Fibroblast of villous mesenchyme (primary cell): Measurements from ENCODE around the gene CTAGE9. TPM values are rescaled to one million over a fixed set of nuclear protein-coding genes. Genes with fewer than 3 reads are reported as not detected.
"Not testable (repeated sequence)": the region's sequence is repeated elsewhere in the genome, so short reads cannot be mapped to it uniquely, and the experiment has no call there.

Experiments used
- DNase-seq: peaks from one replicate; pipeline ENCODE4 v3.0.0-alpha.2; 2010; ENCODE audit warnings: low read depth
- H3K4me3 ChIP-seq: 2 replicates; pipeline ENCODE4 v1.5.1; 2011; ENCODE audit warnings: low read depth, mild to moderate bottlenecking, low read length
- total RNA-seq: library from RNA; depleted of rRNA; stranded (reverse); fragments of >200 nt; gene quantifications from 2 replicates; pipeline ENCODE4 v1.2.3, GENCODE V29; 2012
- TF ChIP-seq, protein P1 (sequence below): IDR thresholded peaks from 2 replicates; pipeline ENCODE4 v1.5.1; 2012; ENCODE audit warnings: low read depth, mild to moderate bottlenecking, low read length; ENCODE audit not compliant: insufficient read depth

Gene CTAGE9
- not detected in 2 replicates for total RNA-seq

DNA sequence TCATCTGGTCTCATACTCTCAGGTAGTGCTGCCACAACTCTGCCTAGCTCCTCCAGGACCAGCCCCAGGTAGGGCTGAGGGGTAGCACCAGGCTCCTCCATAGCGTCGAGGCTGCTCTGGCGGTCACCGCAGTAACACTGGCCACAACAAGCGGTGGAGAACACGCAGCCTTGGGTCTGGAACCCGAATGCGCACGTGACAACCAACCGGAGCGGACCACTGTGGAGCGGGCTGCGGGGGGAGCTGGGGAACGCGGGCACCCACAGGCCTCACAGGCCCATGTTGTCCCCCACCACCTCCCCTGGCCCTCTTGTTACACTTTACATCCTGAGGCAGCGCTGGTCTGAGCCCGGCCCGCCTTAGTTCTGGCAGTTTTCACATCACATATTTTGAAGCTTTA, at the start of gene CTAGE9:
CTAGE9 (minus strand) TSS at position 101 of the 400 bp plus-strand sequence; CDS start at position 101, 0 bp downstream.
- H3K4me3 ChIP-seq, DNase-seq: not testable (repeated sequence)

DNA sequence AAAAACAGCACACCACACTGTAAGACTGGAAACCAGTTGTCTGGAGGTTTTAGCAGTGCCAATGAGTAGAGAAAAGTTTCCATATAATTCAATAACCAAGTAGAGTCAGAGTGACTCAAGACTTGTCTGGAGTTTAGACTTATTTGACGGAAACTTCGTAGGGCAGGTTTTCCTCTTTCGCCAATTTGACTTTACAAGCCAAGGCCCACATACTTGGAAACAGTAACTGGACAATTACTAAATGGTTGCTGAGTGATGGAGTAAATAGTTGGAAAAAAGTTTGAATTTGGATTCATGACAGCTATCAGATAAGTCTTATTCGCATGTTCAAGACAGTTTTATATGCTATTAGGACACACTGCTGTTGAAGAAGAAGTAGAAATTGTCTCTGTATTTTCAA, 48.1 kb upstream of the CTAGE9 start:
- H3K4me3 ChIP-seq, result no peak overlapping the region
- TF ChIP-seq, protein P1, sequence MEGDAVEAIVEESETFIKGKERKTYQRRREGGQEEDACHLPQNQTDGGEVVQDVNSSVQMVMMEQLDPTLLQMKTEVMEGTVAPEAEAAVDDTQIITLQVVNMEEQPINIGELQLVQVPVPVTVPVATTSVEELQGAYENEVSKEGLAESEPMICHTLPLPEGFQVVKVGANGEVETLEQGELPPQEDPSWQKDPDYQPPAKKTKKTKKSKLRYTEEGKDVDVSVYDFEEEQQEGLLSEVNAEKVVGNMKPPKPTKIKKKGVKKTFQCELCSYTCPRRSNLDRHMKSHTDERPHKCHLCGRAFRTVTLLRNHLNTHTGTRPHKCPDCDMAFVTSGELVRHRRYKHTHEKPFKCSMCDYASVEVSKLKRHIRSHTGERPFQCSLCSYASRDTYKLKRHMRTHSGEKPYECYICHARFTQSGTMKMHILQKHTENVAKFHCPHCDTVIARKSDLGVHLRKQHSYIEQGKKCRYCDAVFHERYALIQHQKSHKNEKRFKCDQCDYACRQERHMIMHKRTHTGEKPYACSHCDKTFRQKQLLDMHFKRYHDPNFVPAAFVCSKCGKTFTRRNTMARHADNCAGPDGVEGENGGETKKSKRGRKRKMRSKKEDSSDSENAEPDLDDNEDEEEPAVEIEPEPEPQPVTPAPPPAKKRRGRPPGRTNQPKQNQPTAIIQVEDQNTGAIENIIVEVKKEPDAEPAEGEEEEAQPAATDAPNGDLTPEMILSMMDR, result no peak
- DNase-seq, result no peak

DNA sequence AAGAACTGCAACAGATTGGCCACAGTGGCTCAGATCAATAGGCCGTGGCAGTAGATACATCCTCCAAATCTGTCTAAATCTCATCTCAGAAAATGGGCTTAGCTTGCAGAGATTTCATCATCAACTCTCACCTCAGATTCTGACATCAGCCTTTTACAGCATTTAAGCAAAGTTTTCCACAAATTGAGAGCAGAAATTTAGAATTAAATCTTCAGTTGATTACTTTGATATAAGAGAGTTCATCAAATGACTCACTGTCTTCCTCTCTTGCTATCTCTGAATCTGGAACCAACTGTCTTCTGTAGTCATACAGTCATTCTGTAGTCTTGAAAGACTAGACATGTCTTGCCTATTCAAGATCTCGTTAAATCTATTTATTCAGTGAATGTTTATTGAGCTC, 45.2 kb upstream of the CTAGE9 start:
- DNase-seq, result no peak
- TF ChIP-seq, protein P1, result no peak
- no peak overlapping the region for H3K4me3 ChIP-seq

DNA sequence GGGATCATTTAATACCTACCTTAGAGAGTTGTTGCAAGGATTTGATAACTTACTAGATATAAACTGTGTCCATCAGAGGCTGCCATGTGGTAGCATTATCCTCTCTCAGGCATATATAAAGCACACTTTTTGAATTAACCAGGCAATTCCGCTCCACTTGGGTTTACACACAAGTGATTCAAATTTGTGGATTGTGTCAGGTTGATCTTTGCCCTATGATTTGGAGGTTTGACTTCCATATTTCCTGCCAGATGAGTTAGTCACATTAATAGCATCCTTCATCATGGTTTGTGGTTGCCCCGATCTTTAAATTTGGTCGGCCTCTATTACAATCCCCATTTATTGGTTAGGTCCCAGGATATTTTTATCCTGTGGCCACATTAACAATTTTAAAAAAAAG, 44.8 kb upstream of the CTAGE9 start:
- TF ChIP-seq, protein P1, result no peak
- peak; percentile 44 for DNase-seq
- H3K4me3 ChIP-seq, result no peak overlapping the region

- no peak overlapping the region for H3K4me3 ChIP-seq
- TF ChIP-seq, protein P1, result no peak
- peak; percentile 60 for DNase-seq
Observed at GRCh38 chr6:131754715-131755567, 44.1 kb upstream of the CTAGE9 start.

DNA sequence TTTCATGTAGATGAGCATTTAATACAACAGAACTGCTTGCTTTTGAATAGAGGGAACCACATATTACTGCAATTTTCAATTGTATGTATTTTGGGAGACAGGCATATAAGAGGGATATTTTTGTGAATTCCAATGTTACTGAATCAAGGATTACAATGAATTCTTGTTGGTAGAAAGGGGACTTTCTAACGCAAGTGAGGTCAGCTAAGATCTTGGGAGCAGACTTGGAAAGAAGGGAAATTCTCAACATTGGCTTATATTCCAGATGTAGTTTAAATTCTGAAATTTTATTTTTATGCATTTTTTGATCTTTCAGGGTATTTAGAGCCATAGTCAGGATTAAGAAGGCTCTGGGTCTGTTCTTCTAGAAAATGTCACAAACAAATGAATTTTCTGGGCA, 43.3 kb upstream of the CTAGE9 start:
- DNase-seq, result peak; percentile 31
- H3K4me3 ChIP-seq, result no peak overlapping the region
- TF ChIP-seq, protein P1, result no peak

DNA sequence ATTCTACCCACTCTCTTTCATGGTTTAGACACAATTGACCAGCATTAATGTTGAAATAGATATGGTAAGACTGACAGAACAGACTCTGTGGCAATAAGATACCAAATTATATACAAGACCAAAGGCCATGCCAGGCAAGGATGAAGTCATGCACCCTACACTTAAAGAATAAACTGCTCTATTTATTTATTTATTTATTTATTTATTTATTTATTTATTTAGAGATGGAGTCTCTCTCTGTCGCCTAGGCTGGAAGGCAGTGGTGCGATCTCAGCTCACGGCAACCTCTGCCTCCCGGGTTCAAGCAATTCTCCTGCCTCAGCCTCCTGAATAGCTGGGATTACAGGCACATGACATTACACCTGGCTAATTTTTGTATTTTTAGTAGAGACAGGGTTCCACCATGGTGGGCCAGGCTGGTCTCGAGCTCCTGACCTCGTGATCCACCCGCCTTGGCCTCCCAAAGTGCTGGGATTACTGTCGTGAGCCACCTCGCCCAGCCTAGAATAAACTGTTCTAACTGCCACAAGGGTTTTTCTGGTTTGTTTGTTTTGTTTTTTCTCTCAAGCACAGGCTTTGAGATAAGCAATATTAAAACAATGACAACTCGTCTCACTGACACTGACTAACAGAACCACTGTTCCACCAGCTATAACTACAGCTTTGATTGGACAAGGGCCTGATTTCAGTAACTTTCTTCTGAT, 40.3 kb upstream of the CTAGE9 start:
- not testable (repeated sequence) for DNase-seq

More for the DNA sequence above, 40.3 kb upstream of the CTAGE9 start:
- H3K4me3 ChIP-seq, result not testable (repeated sequence)
